HepG2 (cell line): ENCODE measurements around the gene ALX4. TPM values are rescaled to one million over a fixed set of nuclear protein-coding genes. Genes with fewer than 3 reads are reported as not detected.

Source experiments
- AGO1 ChIP-seq: fragments of 200-400 bp; formaldehyde crosslinking; IDR thresholded peaks from 2 replicates; pipeline ENCODE4 v1.6.1; 2017; ENCODE audit warnings: mild to moderate bottlenecking, low read depth, low read length, moderate library complexity; ENCODE audit not compliant: poor library complexity, severe bottlenecking
- ATAD3A ChIP-seq: sonication (generic); formaldehyde crosslinking; IDR thresholded peaks from 2 replicates; pipeline ENCODE4 v1.4.0; 2020; ENCODE audit warnings: missing genetic modification reagents
- FIP1L1 ChIP-seq: fragments of 200-400 bp; formaldehyde crosslinking; IDR thresholded peaks from 2 replicates; pipeline ENCODE4 v1.6.1; 2018; ENCODE audit warnings: low read depth, mild to moderate bottlenecking, low read length, moderate library complexity, borderline replicate concordance; ENCODE audit not compliant: insufficient read depth
- FOSL1 ChIP-seq: sonication (generic); formaldehyde crosslinking; IDR thresholded peaks from 2 replicates; pipeline ENCODE4 v1.9.0; 2021; ENCODE audit warnings: missing genetic modification reagents, borderline replicate concordance
- MXI1 ChIP-seq: IDR thresholded peaks from 3 replicates; pipeline ENCODE4 v1.6.1; 2012; ENCODE audit warnings: low read depth, low read length, inconsistent platforms, borderline replicate concordance
- RFXANK ChIP-seq: IDR thresholded peaks from 2 replicates; pipeline ENCODE4 v1.6.1; 2016
- TAF15 ChIP-seq: fragments of 200-400 bp; formaldehyde crosslinking; IDR thresholded peaks from one replicate; pipeline ENCODE4 v1.6.1; 2018; ENCODE audit warnings: mild to moderate bottlenecking, low read depth, low read length; ENCODE audit not compliant: poor library complexity, severe bottlenecking
- ZBTB38 ChIP-seq: sonication (generic); formaldehyde crosslinking; IDR thresholded peaks from 2 replicates; pipeline ENCODE4 v1.5.1; 2020; ENCODE audit warnings: mild to moderate bottlenecking, missing genetic modification reagents
- ZFP36L1 ChIP-seq: sonication (generic); formaldehyde crosslinking; IDR thresholded peaks from 2 replicates; pipeline ENCODE4 v1.8.0; 2022; ENCODE audit warnings: mild to moderate bottlenecking, missing genetic modification reagents, moderate library complexity
- ZNF235 ChIP-seq: sonication (generic); formaldehyde crosslinking; IDR thresholded peaks from 2 replicates; pipeline ENCODE4 v1.8.1; 2023; ENCODE audit warnings: mild to moderate bottlenecking, missing genetic modification reagents, borderline replicate concordance
- ZNF367 ChIP-seq: sonication (generic); formaldehyde crosslinking; IDR thresholded peaks from 2 replicates; pipeline ENCODE4 v1.4.0; 2020; ENCODE audit warnings: missing genetic modification reagents, borderline replicate concordance
- ZNF441 ChIP-seq: sonication (generic); formaldehyde crosslinking; IDR thresholded peaks from 2 replicates; pipeline ENCODE4 v1.7.0; 2021; ENCODE audit warnings: missing genetic modification reagents, borderline replicate concordance
- ZNF550 ChIP-seq: sonication (generic); formaldehyde crosslinking; IDR thresholded peaks from 2 replicates; pipeline ENCODE4 v1.4.0; 2020; ENCODE audit warnings: mild to moderate bottlenecking, missing genetic modification reagents, borderline replicate concordance
- ZNF563 ChIP-seq: sonication (generic); formaldehyde crosslinking; IDR thresholded peaks from 2 replicates; pipeline ENCODE4 v1.8.0; 2022; ENCODE audit warnings: mild to moderate bottlenecking, moderate library complexity, missing genetic modification reagents
- ZNF605 ChIP-seq: sonication (generic); formaldehyde crosslinking; IDR thresholded peaks from 2 replicates; pipeline ENCODE4 v1.8.0; 2022; ENCODE audit warnings: mild to moderate bottlenecking, missing genetic modification reagents
- ZNF879 ChIP-seq: sonication (generic); formaldehyde crosslinking; IDR thresholded peaks from 2 replicates; pipeline ENCODE4 v1.8.1; 2023; ENCODE audit warnings: missing genetic modification reagents
- ZSCAN9 ChIP-seq: IDR thresholded peaks from 2 replicates; pipeline ENCODE4 v1.6.1; 2016; ENCODE audit warnings: borderline replicate concordance
- polyA plus RNA-seq, 8 experiments: library from polyadenylated mRNA; depleted of rRNA in 3 of 8; stranded (reverse) in 7 of 8; unstranded in 1 of 8; fragments of >200 nt; fragmentation: Illumina TruSeq in 4 of 8; extraction: Trizol in 4 of 8; gene quantifications; 2 replicates each; pipeline versions ENCODE4 v1.2.1 to v1.2.3, GENCODE V29; 2011 to 2016; ENCODE audit warnings: low read depth in 4 of 8, missing spikeins in 1 of 8, mixed read lengths in 1 of 8; ENCODE audit not compliant: insufficient read depth in 1 of 8
- total RNA-seq, 5 experiments: library from RNA; depleted of rRNA; stranded (reverse); fragments of >200 nt; fragmentation: Illumina TruSeq; extraction: Trizol; gene quantifications; 2 replicates each; pipeline ENCODE4 v1.2.3, GENCODE V29; 2016; ENCODE audit warnings: low read depth in 1 of 5
- TF ChIP-seq, protein P1 (sequence below): sonication (generic); formaldehyde crosslinking; IDR thresholded peaks from 2 replicates; pipeline ENCODE4 v1.8.0; 2023; ENCODE audit warnings: mild to moderate bottlenecking, missing genetic modification reagents
- TF ChIP-seq, protein P2 (sequence below): sonication (generic); formaldehyde crosslinking; IDR thresholded peaks from 2 replicates; pipeline ENCODE4 v1.5.0; 2020; ENCODE audit warnings: missing genetic modification reagents, mild to moderate bottlenecking, borderline replicate concordance
- TF ChIP-seq, protein P3 (sequence below): sonication (generic); formaldehyde crosslinking; IDR thresholded peaks from 2 replicates; pipeline ENCODE4 v1.5.1; 2020; ENCODE audit warnings: mild to moderate bottlenecking, missing genetic modification reagents, borderline replicate concordance
- TF ChIP-seq, protein P4 (sequence below): sonication (generic); formaldehyde crosslinking; IDR thresholded peaks from 2 replicates; pipeline ENCODE4 v1.4.0; 2020; ENCODE audit warnings: missing genetic modification reagents, borderline replicate concordance
- TF ChIP-seq, protein P5 (sequence below): fragments of 450-650 bp; IDR thresholded peaks from 2 replicates; pipeline ENCODE4 v1.6.1; 2017
- TF ChIP-seq, protein P6 (sequence below): sonication (generic); formaldehyde crosslinking; IDR thresholded peaks from 2 replicates; pipeline ENCODE4 v1.4.0; 2020; ENCODE audit warnings: missing genetic modification reagents; ENCODE audit errors: not compliant biosample characterization

Gene ALX4
- total and polyA plus RNA-seq, 2 of the 13 experiments (the other 11 are each of a cell fraction or from before 2014, with no cell fraction given) = not detected

DNA sequence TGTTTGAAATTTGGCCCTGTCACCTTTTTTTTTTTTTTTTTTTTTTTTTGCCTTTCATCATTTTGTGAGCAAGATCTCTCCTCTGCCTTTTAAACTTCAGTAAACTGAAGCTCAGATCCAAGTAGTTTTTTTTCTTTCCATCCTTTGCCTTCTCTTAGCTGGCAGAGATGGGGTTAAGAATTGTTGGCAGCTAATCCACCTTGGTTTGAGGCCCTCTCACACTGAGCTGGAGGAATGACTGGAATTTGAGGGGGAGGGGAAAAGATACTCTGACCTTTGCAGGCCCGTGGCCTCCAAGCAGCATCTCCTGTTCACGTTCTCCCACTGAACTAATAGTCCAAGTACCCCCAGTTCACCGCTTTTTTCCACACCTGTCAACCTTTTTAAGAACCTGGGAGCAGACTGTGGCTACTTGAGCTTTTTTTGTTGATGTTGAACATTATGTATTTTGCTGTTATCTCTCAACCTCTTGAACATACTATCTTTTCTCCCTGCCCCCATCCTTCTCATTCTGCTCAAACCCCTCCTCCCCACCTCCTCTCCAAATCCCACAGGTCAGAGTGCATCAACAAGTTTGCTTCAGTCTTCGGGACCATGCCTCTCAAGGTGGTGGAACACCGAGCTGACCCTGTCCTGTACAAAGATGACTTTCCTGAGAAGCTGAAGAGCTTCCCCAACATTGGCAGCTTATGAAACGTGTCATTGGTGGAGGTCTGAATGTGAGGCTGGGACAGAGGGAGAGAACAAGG is 66.2 kb downstream of the ALX4 start (continued):
- TF ChIP-seq TAF15 (no peak), ZBTB38 (CRISPR knock-in tag) (no peak), ATAD3A (CRISPR knock-in tag) (no peak), ZNF367 (CRISPR knock-in tag) (no peak), AGO1 (no peak), RFXANK (CRISPR knock-in tag) (no peak), ZNF235 (no peak), ZNF441 (0 out of 2 replicates have a peak, but pooled peaks have one; percentile 27), ZNF879 (CRISPR knock-in tag) (no peak), FIP1L1 (no peak), ZFP36L1 (no peak), ZNF605 (CRISPR knock-in tag) (no peak; the same call in 1 of the 2 replicates), ZNF550 (CRISPR knock-in tag) (no peak), MXI1 (no peak), ZSCAN9 (no peak), FOSL1 (CRISPR knock-in tag) (no peak), ZNF563 (no peak)
- TF ChIP-seq, protein P1, sequence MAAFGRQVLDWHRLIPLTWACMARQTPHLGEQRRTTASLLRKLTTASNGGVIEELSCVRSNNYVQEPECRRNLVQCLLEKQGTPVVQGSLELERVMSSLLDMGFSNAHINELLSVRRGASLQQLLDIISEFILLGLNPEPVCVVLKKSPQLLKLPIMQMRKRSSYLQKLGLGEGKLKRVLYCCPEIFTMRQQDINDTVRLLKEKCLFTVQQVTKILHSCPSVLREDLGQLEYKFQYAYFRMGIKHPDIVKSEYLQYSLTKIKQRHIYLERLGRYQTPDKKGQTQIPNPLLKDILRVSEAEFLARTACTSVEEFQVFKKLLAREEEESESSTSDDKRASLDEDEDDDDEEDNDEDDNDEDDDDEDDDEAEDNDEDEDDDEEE (CRISPR knock-in tag) = no peak
- TF ChIP-seq, protein P2, sequence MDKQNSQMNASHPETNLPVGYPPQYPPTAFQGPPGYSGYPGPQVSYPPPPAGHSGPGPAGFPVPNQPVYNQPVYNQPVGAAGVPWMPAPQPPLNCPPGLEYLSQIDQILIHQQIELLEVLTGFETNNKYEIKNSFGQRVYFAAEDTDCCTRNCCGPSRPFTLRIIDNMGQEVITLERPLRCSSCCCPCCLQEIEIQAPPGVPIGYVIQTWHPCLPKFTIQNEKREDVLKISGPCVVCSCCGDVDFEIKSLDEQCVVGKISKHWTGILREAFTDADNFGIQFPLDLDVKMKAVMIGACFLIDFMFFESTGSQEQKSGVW = no peak
- TF ChIP-seq, protein P3, sequence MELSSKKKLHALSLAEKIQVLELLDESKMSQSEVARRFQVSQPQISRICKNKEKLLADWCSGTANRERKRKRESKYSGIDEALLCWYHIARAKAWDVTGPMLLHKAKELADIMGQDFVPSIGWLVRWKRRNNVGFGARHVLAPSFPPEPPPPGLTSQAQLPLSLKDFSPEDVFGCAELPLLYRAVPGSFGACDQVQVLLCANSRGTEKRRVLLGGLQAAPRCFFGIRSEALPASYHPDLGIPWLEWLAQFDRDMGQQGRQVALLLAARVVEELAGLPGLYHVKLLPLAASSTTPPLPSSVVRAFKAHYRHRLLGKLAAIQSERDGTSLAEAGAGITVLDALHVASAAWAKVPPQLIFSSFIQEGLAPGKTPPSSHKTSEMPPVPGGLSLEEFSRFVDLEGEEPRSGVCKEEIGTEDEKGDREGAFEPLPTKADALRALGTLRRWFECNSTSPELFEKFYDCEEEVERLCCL = no peak
- TF ChIP-seq, protein P4, sequence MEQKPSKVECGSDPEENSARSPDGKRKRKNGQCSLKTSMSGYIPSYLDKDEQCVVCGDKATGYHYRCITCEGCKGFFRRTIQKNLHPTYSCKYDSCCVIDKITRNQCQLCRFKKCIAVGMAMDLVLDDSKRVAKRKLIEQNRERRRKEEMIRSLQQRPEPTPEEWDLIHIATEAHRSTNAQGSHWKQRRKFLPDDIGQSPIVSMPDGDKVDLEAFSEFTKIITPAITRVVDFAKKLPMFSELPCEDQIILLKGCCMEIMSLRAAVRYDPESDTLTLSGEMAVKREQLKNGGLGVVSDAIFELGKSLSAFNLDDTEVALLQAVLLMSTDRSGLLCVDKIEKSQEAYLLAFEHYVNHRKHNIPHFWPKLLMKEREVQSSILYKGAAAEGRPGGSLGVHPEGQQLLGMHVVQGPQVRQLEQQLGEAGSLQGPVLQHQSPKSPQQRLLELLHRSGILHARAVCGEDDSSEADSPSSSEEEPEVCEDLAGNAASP = 0 out of 2 replicates have a peak, but pooled peaks have one; percentile 20
- TF ChIP-seq, protein P5, sequence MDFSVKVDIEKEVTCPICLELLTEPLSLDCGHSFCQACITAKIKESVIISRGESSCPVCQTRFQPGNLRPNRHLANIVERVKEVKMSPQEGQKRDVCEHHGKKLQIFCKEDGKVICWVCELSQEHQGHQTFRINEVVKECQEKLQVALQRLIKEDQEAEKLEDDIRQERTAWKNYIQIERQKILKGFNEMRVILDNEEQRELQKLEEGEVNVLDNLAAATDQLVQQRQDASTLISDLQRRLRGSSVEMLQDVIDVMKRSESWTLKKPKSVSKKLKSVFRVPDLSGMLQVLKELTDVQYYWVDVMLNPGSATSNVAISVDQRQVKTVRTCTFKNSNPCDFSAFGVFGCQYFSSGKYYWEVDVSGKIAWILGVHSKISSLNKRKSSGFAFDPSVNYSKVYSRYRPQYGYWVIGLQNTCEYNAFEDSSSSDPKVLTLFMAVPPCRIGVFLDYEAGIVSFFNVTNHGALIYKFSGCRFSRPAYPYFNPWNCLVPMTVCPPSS = no peak
- TF ChIP-seq, protein P6, sequence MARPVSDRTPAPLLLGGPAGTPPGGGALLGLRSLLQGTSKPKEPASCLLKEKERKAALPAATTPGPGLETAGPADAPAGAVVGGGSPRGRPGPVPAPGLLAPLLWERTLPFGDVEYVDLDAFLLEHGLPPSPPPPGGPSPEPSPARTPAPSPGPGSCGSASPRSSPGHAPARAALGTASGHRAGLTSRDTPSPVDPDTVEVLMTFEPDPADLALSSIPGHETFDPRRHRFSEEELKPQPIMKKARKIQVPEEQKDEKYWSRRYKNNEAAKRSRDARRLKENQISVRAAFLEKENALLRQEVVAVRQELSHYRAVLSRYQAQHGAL (CRISPR knock-in tag) = no peak
